Measurements from ENCODE around the gene HOXC5. TPM values are rescaled to one million over a fixed set of nuclear protein-coding genes. Genes with fewer than 3 reads are reported as not detected.

Gene HOXC5
- total RNA-seq, 4 donors from 2014 or later = 1.4 to 2.7 (median 1.7) TPM

DNA sequence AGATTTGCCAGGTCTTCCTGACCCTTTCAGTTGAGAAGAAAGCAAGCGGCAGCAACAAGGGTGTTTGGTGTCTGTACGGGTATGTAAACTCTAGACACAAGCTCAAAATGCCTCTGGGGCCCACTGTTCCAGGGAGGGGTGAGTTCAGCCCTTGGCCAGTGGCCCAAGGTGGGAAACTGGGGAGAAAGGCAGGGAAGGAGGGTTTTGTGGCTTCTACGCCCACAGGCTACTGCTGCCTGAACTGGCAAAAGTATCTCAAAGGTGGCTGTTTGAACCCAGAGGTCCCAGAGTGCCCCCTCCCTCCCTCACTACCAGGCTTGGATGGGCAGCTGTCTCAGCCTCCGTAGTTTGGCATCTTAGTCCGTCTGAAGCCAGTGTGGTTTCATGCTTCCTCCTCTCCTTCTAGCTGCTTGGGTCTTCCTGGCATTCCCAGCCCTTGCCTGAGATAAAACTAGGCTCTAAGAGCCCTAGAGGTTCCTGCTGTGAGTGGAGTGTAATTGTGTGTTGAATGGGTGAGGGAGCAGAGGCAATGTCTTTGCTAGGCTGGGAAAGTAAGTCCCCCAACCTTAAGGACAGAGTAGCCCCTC, 5.5 kb downstream of the HOXC5 start:
- DNase-seq (ENCODE audit: low spot score in 2 of 2) = no peak
- Histone ChIP-seq H3K27me3 (peaks cover 0 to 7% of the 10 kb centered on the region in 2 donors), H3K27ac (peak overlapping the region in 3 of 4 donors; percentile 66 to 83 (median 68)), H3K4me1 (peaks cover 0 to 84% (median 21%) of the 10 kb centered on the region in 4 donors), H3K9me3 (no peaks in the 10 kb centered on the region), H3K36me3 (no peaks in the 10 kb centered on the region), H3K4me3 (no peak overlapping the region)
- TF ChIP-seq EP300 (IDR thresholded peaks at IDR 0.05) = no peak
- no peak for TF ChIP-seq POLR2A (IDR thresholded peaks at IDR 0.05)
- TF ChIP-seq, protein P1, sequence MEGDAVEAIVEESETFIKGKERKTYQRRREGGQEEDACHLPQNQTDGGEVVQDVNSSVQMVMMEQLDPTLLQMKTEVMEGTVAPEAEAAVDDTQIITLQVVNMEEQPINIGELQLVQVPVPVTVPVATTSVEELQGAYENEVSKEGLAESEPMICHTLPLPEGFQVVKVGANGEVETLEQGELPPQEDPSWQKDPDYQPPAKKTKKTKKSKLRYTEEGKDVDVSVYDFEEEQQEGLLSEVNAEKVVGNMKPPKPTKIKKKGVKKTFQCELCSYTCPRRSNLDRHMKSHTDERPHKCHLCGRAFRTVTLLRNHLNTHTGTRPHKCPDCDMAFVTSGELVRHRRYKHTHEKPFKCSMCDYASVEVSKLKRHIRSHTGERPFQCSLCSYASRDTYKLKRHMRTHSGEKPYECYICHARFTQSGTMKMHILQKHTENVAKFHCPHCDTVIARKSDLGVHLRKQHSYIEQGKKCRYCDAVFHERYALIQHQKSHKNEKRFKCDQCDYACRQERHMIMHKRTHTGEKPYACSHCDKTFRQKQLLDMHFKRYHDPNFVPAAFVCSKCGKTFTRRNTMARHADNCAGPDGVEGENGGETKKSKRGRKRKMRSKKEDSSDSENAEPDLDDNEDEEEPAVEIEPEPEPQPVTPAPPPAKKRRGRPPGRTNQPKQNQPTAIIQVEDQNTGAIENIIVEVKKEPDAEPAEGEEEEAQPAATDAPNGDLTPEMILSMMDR (IDR thresholded peaks at IDR 0.05) = no peak
- WGBS, 2 donors = 41 to 51% methylated on average over 5 of the region's 5 CpGs

DNA sequence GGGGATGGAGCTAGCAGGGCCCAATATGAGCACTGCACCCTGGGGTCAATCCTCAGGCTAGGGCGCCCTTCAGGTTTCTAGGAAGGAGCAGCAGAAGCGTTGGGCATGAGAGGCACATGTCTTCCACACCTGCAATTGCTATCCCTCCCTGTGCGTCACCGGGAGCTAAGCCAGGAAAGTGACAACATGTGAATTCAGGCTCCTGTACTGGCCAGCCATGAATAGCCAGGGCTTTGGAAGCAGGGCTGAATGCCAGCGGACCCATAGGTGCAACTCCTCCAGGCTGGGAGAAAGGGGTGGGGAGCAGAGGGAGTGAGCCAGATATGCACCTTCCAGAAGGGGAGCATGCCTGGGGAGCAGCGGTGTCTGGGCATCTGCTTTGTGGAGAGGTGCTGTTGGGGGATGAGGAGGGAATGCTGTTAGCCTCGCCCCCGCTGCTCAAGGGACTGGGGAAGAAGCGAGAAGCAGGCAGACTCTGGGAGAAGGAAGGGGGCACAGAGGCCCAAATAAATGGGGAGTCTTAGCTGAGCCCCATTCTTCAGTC, 6.1 kb downstream of the HOXC5 start:
- peaks cover 0 to 1% of the 10 kb centered on the region in 2 donors for H3K27me3 ChIP-seq
- peak overlapping the region in 3 of 4 donors; percentile 66 to 83 (median 68) for H3K27ac ChIP-seq
- no peaks in the 10 kb centered on the region for H3K9me3 ChIP-seq
- DNase-seq (ENCODE audit: low spot score in 2 of 2) = peak; percentile 61 to 66
- H3K36me3 ChIP-seq = no peaks in the 10 kb centered on the region
- WGBS, 2 donors = 47 to 61% methylated on average over 9 of the region's 9 CpGs
- no peak for TF ChIP-seq POLR2A (IDR thresholded peaks at IDR 0.05)
- peaks cover 0 to 84% (median 21%) of the 10 kb centered on the region in 4 donors for H3K4me1 ChIP-seq
- H3K4me3 ChIP-seq = peak overlapping the region in 1 of 4 donors; percentile 27

DNA sequence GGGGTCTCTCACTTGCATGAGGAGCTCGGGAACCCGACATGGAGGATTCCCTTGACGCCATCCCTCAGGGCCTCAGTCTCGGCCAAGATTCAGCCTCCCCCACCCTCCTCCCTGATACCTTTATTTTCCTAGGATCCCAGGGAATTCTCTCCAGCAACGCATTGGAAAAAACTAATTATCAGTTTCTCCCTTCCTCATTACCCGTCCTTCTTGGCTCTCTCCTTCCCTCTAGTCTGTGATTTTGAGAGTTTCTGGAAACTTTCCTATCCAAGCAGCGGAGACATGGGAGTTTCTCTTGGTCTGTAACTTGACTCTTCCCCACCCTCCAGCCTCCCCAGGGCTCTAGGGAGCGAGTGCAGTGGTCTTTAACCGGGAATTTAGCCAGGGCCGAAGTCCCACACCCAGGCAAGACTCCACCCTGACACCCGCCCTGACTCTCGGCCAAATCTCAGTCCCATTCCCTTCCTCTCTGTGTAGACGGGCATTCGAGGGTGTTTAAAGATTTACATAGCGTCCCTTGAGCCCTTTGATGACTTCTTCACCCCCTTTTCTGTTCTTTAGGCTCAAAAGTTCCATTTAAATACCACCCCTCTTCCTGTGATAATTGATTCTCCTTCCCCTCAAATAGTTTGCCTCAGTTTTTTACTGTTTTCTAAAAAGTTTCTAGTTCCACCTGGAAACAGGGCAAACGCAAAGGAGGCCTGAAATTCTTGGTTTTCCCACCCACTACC, 6.7 kb downstream of the HOXC5 start:
- Histone ChIP-seq H3K27ac (peak overlapping the region in 3 of 4 donors; percentile 66 to 83 (median 68)), H3K27me3 (no peaks in the 10 kb centered on the region), H3K9me3 (no peaks in the 10 kb centered on the region), H3K4me1 (peaks cover 0 to 83% (median 21%) of the 10 kb centered on the region in 4 donors), H3K36me3 (no peaks in the 10 kb centered on the region), H3K4me3 (peak overlapping the region in 1 of 4 donors; percentile 27)
- TF ChIP-seq POLR2A (IDR thresholded peaks at IDR 0.05) (no peak), EP300 (IDR thresholded peaks at IDR 0.05) (peak in 1 of 2 donors; percentile 22)
- TF ChIP-seq, protein P1 (IDR thresholded peaks at IDR 0.05) = no peak
- WGBS, 2 donors = 12 to 22% methylated on average over 16 of the region's 16 CpGs
- DNase-seq (ENCODE audit: low spot score in 2 of 2) = peak in 1 of 2 donors; percentile 43

DNA sequence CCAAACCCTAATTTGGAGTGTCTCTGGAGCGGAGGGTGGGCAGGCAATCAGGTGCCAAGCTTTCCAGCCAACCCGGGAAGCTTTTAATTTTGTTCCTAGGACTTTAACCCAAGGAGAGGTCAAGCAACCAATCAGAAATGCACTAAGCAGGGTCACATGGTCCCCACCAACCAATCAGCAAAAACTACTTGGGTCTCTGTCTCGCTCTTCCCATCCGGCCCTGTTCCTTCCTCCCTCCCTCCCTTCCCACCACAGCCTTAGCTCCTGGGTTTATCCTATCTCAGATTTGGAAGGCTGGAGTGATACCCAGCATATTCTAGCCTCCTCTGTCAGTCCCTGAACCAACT, 7.3 kb downstream of the HOXC5 start:
- Histone ChIP-seq H3K27me3 (no peaks in the 10 kb centered on the region), H3K4me1 (peaks cover 0 to 81% (median 21%) of the 10 kb centered on the region in 4 donors), H3K36me3 (no peaks in the 10 kb centered on the region), H3K4me3 (peak overlapping the region in 1 of 4 donors; percentile 27), H3K9me3 (no peaks in the 10 kb centered on the region), H3K27ac (peak overlapping the region in 3 of 4 donors; percentile 66 to 83 (median 68))
- TF ChIP-seq EP300 (IDR thresholded peaks at IDR 0.05) = no peak
- TF ChIP-seq POLR2A (IDR thresholded peaks at IDR 0.05) = no peak
- TF ChIP-seq, protein P1 (IDR thresholded peaks at IDR 0.05) = no peak
- peak in 1 of 2 donors; percentile 52 for DNase-seq (ENCODE audit: low spot score in 2 of 2)
- WGBS, 2 donors = 29 to 32% methylated on average over 4 of the region's 4 CpGs

DNA sequence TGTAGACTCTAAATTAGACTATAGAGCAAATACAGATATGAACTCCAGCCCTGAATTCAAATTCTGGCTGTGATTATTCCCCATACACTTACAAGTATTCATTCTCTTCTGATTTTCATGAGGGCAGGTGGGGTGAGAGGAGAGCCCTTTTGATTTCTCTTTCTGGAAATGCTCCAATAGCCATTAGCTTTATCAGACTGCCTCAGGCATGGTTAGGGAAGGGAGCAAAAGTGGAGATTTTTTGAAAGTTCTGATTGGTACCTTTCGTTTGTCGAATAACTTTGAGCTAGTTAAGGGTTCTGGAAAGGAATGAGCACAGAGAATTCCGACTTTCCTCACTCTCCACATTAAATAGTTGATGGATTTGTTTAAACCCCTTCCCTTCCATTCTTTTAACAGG, 7.8 kb downstream of the HOXC5 start:
- no peak for DNase-seq (ENCODE audit: low spot score in 2 of 2)
- Histone ChIP-seq H3K27ac (peak overlapping the region in 1 of 4 donors; percentile 83), H3K9me3 (no peaks in the 10 kb centered on the region), H3K36me3 (no peaks in the 10 kb centered on the region), H3K4me1 (peaks cover 0 to 81% (median 21%) of the 10 kb centered on the region in 4 donors), H3K4me3 (no peak overlapping the region), H3K27me3 (no peaks in the 10 kb centered on the region)
- TF ChIP-seq EP300 (IDR thresholded peaks at IDR 0.05) = no peak
- no peak for TF ChIP-seq POLR2A (IDR thresholded peaks at IDR 0.05)
- TF ChIP-seq, protein P1 (IDR thresholded peaks at IDR 0.05) = no peak
- WGBS, 2 donors = 68 to 73% methylated on average over 3 of the region's 3 CpGs
